Trophoblast cell (in vitro differentiated cells and primary cell): Measurements from ENCODE around the gene LCOR.
"Not testable (repeated sequence)": the region's sequence is repeated elsewhere in the genome, so short reads cannot be mapped to it uniquely, and the experiment has no call there.

ENCODE experiments used
- DNase-seq, 2 donors: peaks; one replicate each; pipeline ENCODE4 v3.0.0-alpha.2; 2016
- H2AFZ ChIP-seq: 2 replicates; pipeline ENCODE4 v1.6.1; 2013; ENCODE audit warnings: low read length, moderate library complexity, mild to moderate bottlenecking; ENCODE audit not compliant: insufficient read depth, poor library complexity
- H2AK5ac ChIP-seq: 2 replicates; pipeline ENCODE4 v1.6.1; 2013; ENCODE audit warnings: mild to moderate bottlenecking, low read length
- H2BK120ac ChIP-seq: 2 replicates; pipeline ENCODE4 v1.6.1; 2013; ENCODE audit warnings: low read length, mild to moderate bottlenecking, moderate library complexity; ENCODE audit not compliant: insufficient read depth, poor library complexity
- H2BK12ac ChIP-seq: 2 replicates; pipeline ENCODE4 v1.6.1; 2013; ENCODE audit warnings: mild to moderate bottlenecking, low read length, moderate library complexity
- H2BK5ac ChIP-seq: 2 replicates; pipeline ENCODE4 v1.6.1; 2013; ENCODE audit warnings: low read length, low read depth, moderate library complexity, mild to moderate bottlenecking; ENCODE audit not compliant: poor library complexity
- H3K14ac ChIP-seq: 2 replicates; pipeline ENCODE4 v1.6.1; 2013; ENCODE audit warnings: mild to moderate bottlenecking, low read length
- H3K18ac ChIP-seq: 2 replicates; pipeline ENCODE4 v1.6.1; 2013; ENCODE audit warnings: mild to moderate bottlenecking, low read length
- H3K23ac ChIP-seq: 2 replicates; pipeline ENCODE4 v1.6.1; 2013; ENCODE audit warnings: low read length
- H3K27ac ChIP-seq: 2 replicates; pipeline ENCODE4 v1.5.1; 2013; ENCODE audit warnings: low read depth, mild to moderate bottlenecking, inconsistent platforms, low read length, moderate library complexity
- H3K27me3 ChIP-seq: 2 replicates; pipeline ENCODE4 v1.6.1; 2013; ENCODE audit warnings: inconsistent platforms, mild to moderate bottlenecking, low read length, moderate library complexity; ENCODE audit not compliant: insufficient read depth
- H3K36me3 ChIP-seq, 2 experiments: 1 replicate in 1 of 2; 2 replicates in 1 of 2; pipeline ENCODE4 v1.6.1; 2013; ENCODE audit warnings: low read length in 2 of 2, mild to moderate bottlenecking in 2 of 2, moderate library complexity in 1 of 2; ENCODE audit not compliant: insufficient read depth in 2 of 2, control insufficient read depth in 1 of 2
- H3K4ac ChIP-seq: 2 replicates; pipeline ENCODE4 v1.6.1; 2013; ENCODE audit warnings: low read depth, mild to moderate bottlenecking, low read length, moderate library complexity
- H3K4me1 ChIP-seq, 2 experiments: 1 replicate in 1 of 2; 2 replicates in 1 of 2; pipeline ENCODE4 v1.6.1; 2013; ENCODE audit warnings: low read length in 2 of 2, mild to moderate bottlenecking in 2 of 2, moderate library complexity in 1 of 2; ENCODE audit not compliant: insufficient read depth in 2 of 2, control insufficient read depth in 1 of 2
- H3K4me2 ChIP-seq: 2 replicates; pipeline ENCODE4 v1.6.1; 2013; ENCODE audit warnings: inconsistent platforms, mild to moderate bottlenecking, low read length, moderate library complexity
- H3K4me3 ChIP-seq: 2 replicates; pipeline ENCODE4 v1.5.1; 2013; ENCODE audit warnings: mild to moderate bottlenecking, low read depth, low read length, inconsistent platforms
- H3K79me1 ChIP-seq: one replicate; pipeline ENCODE4 v1.6.1; 2013; ENCODE audit warnings: low read length
- H3K79me2 ChIP-seq: 2 replicates; pipeline ENCODE4 v1.6.1; 2013; ENCODE audit warnings: low read length, mild to moderate bottlenecking; ENCODE audit not compliant: control insufficient read depth, insufficient read depth, poor library complexity
- H3K9ac ChIP-seq: 2 replicates; pipeline ENCODE4 v1.6.1; 2013; ENCODE audit warnings: mild to moderate bottlenecking, low read length
- H3K9me3 ChIP-seq: 2 replicates; pipeline ENCODE4 v1.6.1; 2013; ENCODE audit warnings: low read depth, mild to moderate bottlenecking, control low read depth, inconsistent platforms, low read length; ENCODE audit not compliant: insufficient read depth
- H4K12ac ChIP-seq: 2 replicates; pipeline ENCODE4 v1.6.1; 2013; ENCODE audit warnings: low read depth, mild to moderate bottlenecking, low read length, moderate library complexity
- H4K8ac ChIP-seq: 2 replicates; pipeline ENCODE4 v1.6.1; 2013; ENCODE audit warnings: low read depth, mild to moderate bottlenecking, low read length, moderate library complexity
- H4K91ac ChIP-seq: one replicate; pipeline ENCODE4 v1.6.1; 2013; ENCODE audit warnings: low read depth, mild to moderate bottlenecking, low read length, moderate library complexity
- WGBS: extraction: QIAGEN DNeasy Blood & Tissue Kit; methylation state at CpG from one replicate; pipeline ENCODE4 v1.1.7; 2013; ENCODE audit warnings: missing lambda C conversion rate; ENCODE audit not compliant: insufficient read length, insufficient coverage; ENCODE audit errors: extremely low coverage; 5-methylcytosine and 5-hydroxymethylcytosine counted together

The LCOR gene

GRCh38 chr10:97033841-97034240 lies 201.7 kb downstream of the LCOR start:
- H3K4me3 ChIP-seq, H3K4me1 ChIP-seq, H3K9ac ChIP-seq, H2BK120ac ChIP-seq, H3K14ac ChIP-seq, H4K8ac ChIP-seq, H2AK5ac ChIP-seq, H3K79me1 ChIP-seq, H3K79me2 ChIP-seq, H3K27me3 ChIP-seq, H3K27ac ChIP-seq, H3K9me3 ChIP-seq, H4K12ac ChIP-seq, H3K36me3 ChIP-seq, H3K4ac ChIP-seq, H2BK12ac ChIP-seq, H2BK5ac ChIP-seq, H3K23ac ChIP-seq, DNase-seq, H4K91ac ChIP-seq, H2AFZ ChIP-seq, H3K18ac ChIP-seq, H3K4me2 ChIP-seq: not testable (repeated sequence)
- WGBS, result no CpG with 5 or more reads among the region's 9 CpGs

DNA sequence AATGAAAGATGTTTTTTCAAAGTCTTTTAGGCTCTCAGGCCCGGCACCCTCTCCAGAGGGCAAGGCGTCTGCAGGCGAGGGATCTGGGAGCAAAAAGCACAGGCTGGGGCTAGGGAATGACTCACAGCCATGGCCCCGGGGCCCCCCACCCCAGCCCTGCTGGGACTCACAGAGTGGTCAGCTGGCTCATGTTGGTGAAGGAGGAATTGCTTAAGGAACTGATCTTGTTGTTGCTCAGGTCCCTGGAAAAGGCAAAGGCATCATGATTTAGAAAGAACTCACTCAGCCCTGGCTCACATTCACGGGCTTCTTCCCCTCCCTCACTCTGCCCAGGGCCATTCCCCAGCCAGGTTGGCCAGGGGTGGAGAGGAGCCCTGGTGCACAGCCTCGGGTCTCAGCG lies 202.2 kb downstream of the LCOR start:
- H3K27ac ChIP-seq, result no peak overlapping the region
- H3K9me3 ChIP-seq, result no peaks in the 10 kb centered on the region
- no CpG with 5 or more reads among the region's 7 CpGs for WGBS
- H4K91ac ChIP-seq, result no peak overlapping the region
- H2BK5ac ChIP-seq, result no peak overlapping the region
- no peaks in the 10 kb centered on the region for H3K79me1 ChIP-seq
- H3K14ac ChIP-seq, result no peak overlapping the region
- no peak overlapping the region for H3K4me2 ChIP-seq
- H3K23ac ChIP-seq, result no peak overlapping the region
- no peak overlapping the region for H2AFZ ChIP-seq
- no peak overlapping the region for H3K4me3 ChIP-seq
- H3K9ac ChIP-seq, result no peak overlapping the region
- peaks cover 0 to 3% of the 10 kb centered on the region in 2 experiments for H3K4me1 ChIP-seq
- no peaks in the 10 kb centered on the region for H3K79me2 ChIP-seq
- no peak overlapping the region for H3K18ac ChIP-seq
- H4K8ac ChIP-seq, result no peak overlapping the region
- no peak overlapping the region for H4K12ac ChIP-seq
- no peaks in the 10 kb centered on the region for H3K27me3 ChIP-seq
- H3K36me3 ChIP-seq, result no peaks in the 10 kb centered on the region
- no peak overlapping the region for H2BK12ac ChIP-seq
- no peak overlapping the region for H3K4ac ChIP-seq
- DNase-seq, result no peak
- H2BK120ac ChIP-seq, result no peak overlapping the region
- H2AK5ac ChIP-seq, result no peak overlapping the region

DNA sequence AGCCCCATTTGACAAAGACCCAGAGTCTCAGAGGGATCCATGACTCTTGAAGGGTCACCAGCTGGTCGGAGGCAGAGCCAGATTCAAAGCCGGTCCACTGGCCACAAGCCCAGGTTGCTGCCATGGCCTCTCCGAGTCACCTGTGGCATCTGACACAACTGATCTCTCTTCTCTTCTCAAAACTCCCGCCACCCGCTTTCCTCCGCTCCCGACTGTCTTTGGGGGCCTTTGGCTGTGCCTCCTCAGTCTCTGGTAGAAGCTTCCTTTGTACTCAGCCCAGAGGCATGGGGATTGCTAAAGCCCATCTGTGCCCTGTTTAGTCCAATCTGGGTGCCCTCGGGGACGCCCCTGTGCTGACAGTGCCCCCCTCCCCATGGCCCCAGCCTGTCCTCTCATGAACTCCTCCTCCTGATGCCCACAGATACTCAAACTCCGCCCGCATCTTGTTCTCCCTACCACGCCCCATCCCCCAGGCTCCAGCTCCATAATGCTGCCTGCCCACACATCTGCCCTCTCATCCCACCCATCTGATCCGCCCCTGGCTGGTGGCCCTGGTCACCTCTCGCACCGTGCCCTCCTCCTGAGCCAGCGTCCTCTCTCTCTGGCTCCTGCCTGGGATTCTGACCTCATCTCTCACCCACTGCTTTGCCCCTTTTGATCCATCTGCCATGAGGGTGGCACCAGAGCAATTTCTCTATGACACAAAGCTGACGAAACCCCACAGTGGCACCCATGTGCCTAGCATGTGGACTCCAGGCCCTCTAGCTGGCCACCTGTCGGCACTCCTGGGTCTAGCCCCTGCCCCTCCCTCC lies 203.1 kb downstream of the LCOR start:
- H3K79me1 ChIP-seq, result no peaks in the 10 kb centered on the region
- H4K12ac ChIP-seq, result no peak overlapping the region
- H2BK5ac ChIP-seq, result no peak overlapping the region
- H3K4me1 ChIP-seq, result peaks cover 0 to 3% of the 10 kb centered on the region in 2 experiments
- no peak overlapping the region for H3K4me3 ChIP-seq
- no peak overlapping the region for H3K27ac ChIP-seq
- no peak overlapping the region for H3K9ac ChIP-seq
- H3K9me3 ChIP-seq, result no peaks in the 10 kb centered on the region
- H3K14ac ChIP-seq, result no peak overlapping the region
- no peak overlapping the region for H3K4me2 ChIP-seq
- no peaks in the 10 kb centered on the region for H3K79me2 ChIP-seq
- H3K36me3 ChIP-seq, result no peaks in the 10 kb centered on the region
- H4K91ac ChIP-seq, result no peak overlapping the region
- no peaks in the 10 kb centered on the region for H3K27me3 ChIP-seq
- WGBS, result no CpG with 5 or more reads among the region's 18 CpGs
- H3K18ac ChIP-seq, result no peak overlapping the region
- no peak overlapping the region for H2BK120ac ChIP-seq
- no peak overlapping the region for H3K23ac ChIP-seq
- no peak overlapping the region for H3K4ac ChIP-seq
- H2BK12ac ChIP-seq, result no peak overlapping the region
- no peak for DNase-seq
- H2AFZ ChIP-seq, result no peak overlapping the region
- no peak overlapping the region for H4K8ac ChIP-seq
- no peak overlapping the region for H2AK5ac ChIP-seq

GRCh38 chr10:97037365-97038361 lies 205.6 kb downstream of the LCOR start:
- Histone ChIP-seq H3K9me3 (no peaks in the 10 kb centered on the region), H3K79me1 (no peaks in the 10 kb centered on the region), H3K4me2 (peak overlapping the region; percentile 14), H2AK5ac (no peak overlapping the region), H3K27me3 (no peaks in the 10 kb centered on the region), H4K8ac (no peak overlapping the region), H3K23ac (no peak overlapping the region), H3K14ac (no peak overlapping the region), H4K12ac (no peak overlapping the region), H3K79me2 (no peaks in the 10 kb centered on the region), H2BK120ac (no peak overlapping the region), H2BK5ac (no peak overlapping the region), H3K36me3 (no peaks in the 10 kb centered on the region), H3K27ac (no peak overlapping the region), H3K4me1 (peaks cover 0 to 3% of the 10 kb centered on the region in 2 experiments), H2AFZ (no peak overlapping the region), H3K4ac (no peak overlapping the region), H3K18ac (no peak overlapping the region), H2BK12ac (no peak overlapping the region), H3K4me3 (no peak overlapping the region), H4K91ac (no peak overlapping the region), H3K9ac (no peak overlapping the region)
- peak; percentile 69 to 88 for DNase-seq
- no CpG with 5 or more reads among the region's 30 CpGs for WGBS
